Measurements from ENCODE around the gene RAD18. TPM values are rescaled to one million over a fixed set of nuclear protein-coding genes. Genes with fewer than 3 reads are reported as not detected.

The RAD18 gene
- polyA plus RNA-seq, 1 of the 3 experiments (the other 2 are of a cell fraction), result 5.7 TPM

DNA sequence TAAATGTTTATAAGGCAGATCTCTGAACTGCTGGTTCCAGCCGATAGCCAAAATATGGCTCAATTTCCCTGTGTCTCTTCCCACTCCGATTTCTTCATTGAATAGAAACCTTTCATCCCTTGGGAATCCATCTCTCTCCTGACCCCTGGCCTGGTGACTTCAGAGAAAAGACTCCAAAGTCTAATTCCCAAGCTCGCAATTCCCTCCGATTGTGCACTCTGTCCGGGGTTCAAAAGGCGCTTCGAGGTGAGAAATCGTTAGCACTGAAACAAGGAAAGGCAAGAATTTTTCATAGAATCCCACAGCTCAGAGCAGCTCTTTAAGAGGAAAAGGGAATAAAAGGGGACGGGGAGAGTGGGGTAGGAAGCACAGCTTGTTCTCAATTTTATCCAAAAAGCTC, 18.4 kb upstream of the RAD18 start:
- ChIA-PET CTCF (interaction anchor here (0.8 to 3.0 kb wide), 3 partner anchors 10 to 321 kb away, joined by 3 to 12 read pairs (median 12); partner anchors contain the start of gene OXTR), POLR2A (no interaction called here)
- Histone ChIP-seq H3K9ac (no peak overlapping the region), H3K9me2 (no peaks in the 10 kb centered on the region), H3K4me2 (no peak overlapping the region), H3K4me3 (ENCODE audit: low read depth in 2 of 2, low read length in 1 of 2) (no peak overlapping the region), H3K27ac (ENCODE audit: low read depth in 2 of 2, low read length in 1 of 2) (no peak overlapping the region), H3K79me2 (ENCODE audit: insufficient read depth) (no peaks in the 10 kb centered on the region), H3K9me3 (no peaks in the 10 kb centered on the region), H3K36me3 (replicated peaks in 1 of 2; ENCODE audit: control insufficient read depth in 1 of 2, insufficient read depth in 2 of 2, low read length in 1 of 2) (no peaks in the 10 kb centered on the region), H2AFZ (ENCODE audit: low read depth) (no peak overlapping the region), H4K20me1 (ENCODE audit: insufficient read depth) (no peaks in the 10 kb centered on the region), H3K4me1 (ENCODE audit: control insufficient read depth in 1 of 2, insufficient read depth in 2 of 2, low read depth in 1 of 2, low read length in 1 of 2) (peaks cover 0 to 2% of the 10 kb centered on the region in 2 experiments; a peak in 1 of 4 replicates), H3F3A (replicated peaks; ENCODE audit: insufficient read depth) (no peaks in the 10 kb centered on the region), H3K27me3 (ENCODE audit: insufficient read depth) (no peaks in the 10 kb centered on the region)
- TF ChIP-seq TEAD4 (IDR thresholded peaks at IDR 0.05; ENCODE audit: borderline replicate concordance, insufficient read depth), result no peak
- no peak for TF ChIP-seq REST (IDR thresholded peaks at IDR 0.05; ENCODE audit: low read depth, low read length)
- no peak for TF ChIP-seq EP300 (IDR thresholded peaks at IDR 0.05; ENCODE audit: borderline replicate concordance in 1 of 2, low read depth in 1 of 2, low read length in 1 of 2)
- TF ChIP-seq SMC3 (IDR thresholded peaks at IDR 0.05; ENCODE audit: low read depth, low read length), result no peak
- no peak for TF ChIP-seq ELF1 (IDR thresholded peaks at IDR 0.05)
- no peak for TF ChIP-seq USF2 (IDR thresholded peaks at IDR 0.05; ENCODE audit: borderline replicate concordance, low read depth, low read length)
- no peak for TF ChIP-seq TCF12 (IDR thresholded peaks at IDR 0.05)
- no peak for TF ChIP-seq RAD21 (IDR thresholded peaks at IDR 0.05; ENCODE audit: low read length)
- TF ChIP-seq FOXM1 (IDR thresholded peaks at IDR 0.05; ENCODE audit: low read depth), result no peak
- no peak for TF ChIP-seq FOSL2 (IDR thresholded peaks at IDR 0.05; ENCODE audit: borderline replicate concordance, low read depth)
- TF ChIP-seq RFX5 (IDR thresholded peaks at IDR 0.05; ENCODE audit: low read length), result no peak
- no peak for TF ChIP-seq YY1 (IDR thresholded peaks at IDR 0.05; ENCODE audit: low read depth)
- TF ChIP-seq, protein P1, sequence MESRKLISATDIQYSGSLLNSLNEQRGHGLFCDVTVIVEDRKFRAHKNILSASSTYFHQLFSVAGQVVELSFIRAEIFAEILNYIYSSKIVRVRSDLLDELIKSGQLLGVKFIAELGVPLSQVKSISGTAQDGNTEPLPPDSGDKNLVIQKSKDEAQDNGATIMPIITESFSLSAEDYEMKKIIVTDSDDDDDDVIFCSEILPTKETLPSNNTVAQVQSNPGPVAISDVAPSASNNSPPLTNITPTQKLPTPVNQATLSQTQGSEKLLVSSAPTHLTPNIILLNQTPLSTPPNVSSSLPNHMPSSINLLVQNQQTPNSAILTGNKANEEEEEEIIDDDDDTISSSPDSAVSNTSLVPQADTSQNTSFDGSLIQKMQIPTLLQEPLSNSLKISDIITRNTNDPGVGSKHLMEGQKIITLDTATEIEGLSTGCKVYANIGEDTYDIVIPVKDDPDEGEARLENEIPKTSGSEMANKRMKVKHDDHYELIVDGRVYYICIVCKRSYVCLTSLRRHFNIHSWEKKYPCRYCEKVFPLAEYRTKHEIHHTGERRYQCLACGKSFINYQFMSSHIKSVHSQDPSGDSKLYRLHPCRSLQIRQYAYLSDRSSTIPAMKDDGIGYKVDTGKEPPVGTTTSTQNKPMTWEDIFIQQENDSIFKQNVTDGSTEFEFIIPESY (IDR thresholded peaks at IDR 0.05; ENCODE audit: borderline replicate concordance, low read depth), result no peak
- TF ChIP-seq MAX (IDR thresholded peaks at IDR 0.05; ENCODE audit: low read depth), result no peak
- TF ChIP-seq EZH2phosphoT487 (IDR thresholded peaks at IDR 0.05; ENCODE audit: borderline replicate concordance, low read depth), result no peak
- no peak for TF ChIP-seq CHD2 (IDR thresholded peaks at IDR 0.05; ENCODE audit: low read length, partially characterized antibody)
- TF ChIP-seq NFIC (IDR thresholded peaks at IDR 0.05; ENCODE audit: borderline replicate concordance), result no peak
- no peak for DNase-seq
- 80% methylated on average over 9 of the region's 9 CpGs for whole genome bisulfite sequencing (ENCODE audit: low lambda C conversion rate)

All from SK-N-SH (cell line).